Nephron progenitor cell (in vitro differentiated cells): ENCODE results near the gene MRGPRF.
A peak's percentile ranks its signal among the peaks of the same experiment; 100 is the strongest.
"Not testable (repeated sequence)": the region's sequence is repeated elsewhere in the genome, so short reads cannot be mapped to it uniquely, and the experiment has no call there.

ENCODE experiments used
- DNase-seq: peaks from one replicate; pipeline ENCODE4 v3.0.0; 2021
- H3K27ac Mint-ChIP-seq: 2 replicates; pipeline ENCODE4 v1.8.0; 2021; ENCODE audit warnings: mild to moderate bottlenecking, moderate library complexity, mixed read lengths
- H3K27me3 Mint-ChIP-seq: 2 replicates; pipeline ENCODE4 v1.8.0; 2021; ENCODE audit warnings: mild to moderate bottlenecking, low read depth, mixed read lengths; ENCODE audit not compliant: poor library complexity
- H3K36me3 Mint-ChIP-seq: 2 replicates; pipeline ENCODE4 v1.8.0; 2021; ENCODE audit warnings: low read depth, mixed read lengths
- H3K4me1 Mint-ChIP-seq: 2 replicates; pipeline ENCODE4 v1.8.0; 2021; ENCODE audit warnings: mixed read lengths
- H3K4me3 Mint-ChIP-seq: 2 replicates; pipeline ENCODE4 v1.8.0; 2021; ENCODE audit warnings: mild to moderate bottlenecking, moderate library complexity, mixed read lengths
- H3K9me3 Mint-ChIP-seq: 2 replicates; pipeline ENCODE4 v1.8.0; 2021; ENCODE audit warnings: mild to moderate bottlenecking, moderate library complexity, mixed read lengths
- CTCF ChIP-seq: fragments of 200-600 bp; sonication (generic); IDR thresholded peaks from 2 replicates; pipeline ENCODE4 v1.5.0; 2021; ENCODE audit warnings: antibody characterized with exemption

Gene MRGPRF

GRCh38 chr11:68978626-68978930 is 34.5 kb downstream of the MRGPRF start:
- peaks cover 15% of the 10 kb centered on the region for H3K4me1 Mint-ChIP-seq
- H3K9me3 Mint-ChIP-seq, result peaks cover 13% of the 10 kb centered on the region
- no peak for TF ChIP-seq CTCF
- H3K27ac Mint-ChIP-seq, result peak overlapping the region; percentile 74
- peaks cover 5% of the 10 kb centered on the region for H3K27me3 Mint-ChIP-seq
- no peak for DNase-seq
- no peaks in the 10 kb centered on the region for H3K36me3 Mint-ChIP-seq
- no peak overlapping the region for H3K4me3 Mint-ChIP-seq

GRCh38 chr11:68977781-68978625 is 35.0 kb downstream of the MRGPRF start:
- Mint-ChIP-seq H3K9me3 (peaks cover 12% of the 10 kb centered on the region), H3K4me1 (peaks cover 15% of the 10 kb centered on the region), H3K27me3 (peaks cover 7% of the 10 kb centered on the region), H3K4me3 (no peak overlapping the region), H3K36me3 (no peaks in the 10 kb centered on the region), H3K27ac (no peak overlapping the region)
- no peak for DNase-seq
- TF ChIP-seq CTCF, result no peak

- H3K4me1 Mint-ChIP-seq, result peaks cover 15% of the 10 kb centered on the region
- no peaks in the 10 kb centered on the region for H3K9me3 Mint-ChIP-seq
Observed at GRCh38 chr11:68976563-68976962, 36.5 kb downstream of the MRGPRF start.

GRCh38 chr11:68976095-68976494 is 37.0 kb downstream of the MRGPRF start:
- peaks cover 11% of the 10 kb centered on the region for H3K27me3 Mint-ChIP-seq
- no peaks in the 10 kb centered on the region for H3K36me3 Mint-ChIP-seq
- TF ChIP-seq CTCF, result no peak
- no peak for DNase-seq
- H3K4me1 Mint-ChIP-seq, result peaks cover 15% of the 10 kb centered on the region
- no peak overlapping the region for H3K27ac Mint-ChIP-seq
- no peak overlapping the region for H3K4me3 Mint-ChIP-seq
- H3K9me3 Mint-ChIP-seq, result no peaks in the 10 kb centered on the region

More at GRCh38 chr11:68976563-68976962, 36.5 kb downstream of the MRGPRF start:
- peaks cover 11% of the 10 kb centered on the region for H3K27me3 Mint-ChIP-seq
- DNase-seq, result no peak
- TF ChIP-seq CTCF, result no peak
- no peak overlapping the region for H3K27ac Mint-ChIP-seq
- no peak overlapping the region for H3K4me3 Mint-ChIP-seq
- no peaks in the 10 kb centered on the region for H3K36me3 Mint-ChIP-seq

GRCh38 chr11:68974421-68975194 is 38.4 kb downstream of the MRGPRF start:
- Mint-ChIP-seq H3K9me3 (no peaks in the 10 kb centered on the region), H3K27ac (no peak overlapping the region), H3K4me1 (peaks cover 11% of the 10 kb centered on the region), H3K36me3 (no peaks in the 10 kb centered on the region), H3K27me3 (peaks cover 11% of the 10 kb centered on the region), H3K4me3 (no peak overlapping the region)
- no peak for TF ChIP-seq CTCF
- no peak for DNase-seq

- not testable (repeated sequence) for DNase-seq, H3K36me3 Mint-ChIP-seq, H3K4me3 Mint-ChIP-seq, H3K9me3 Mint-ChIP-seq, H3K27ac Mint-ChIP-seq, H3K4me1 Mint-ChIP-seq
- peaks cover 14% of the 10 kb centered on the region for H3K27me3 Mint-ChIP-seq
Observed at GRCh38 chr11:68973706-68974105, 39.3 kb downstream of the MRGPRF start.
